Endothelial cell (in vitro differentiated cells): ENCODE data around the gene KHDC4. TPM values are rescaled to one million over a fixed set of nuclear protein-coding genes. Genes with fewer than 3 reads are reported as not detected.

Experiments
- DNase-seq: peaks from one replicate; pipeline ENCODE4 v3.0.0; 2021; ENCODE audit warnings: low spot score
- H3K27ac Mint-ChIP-seq: one replicate; pipeline ENCODE4 v1.8.0; 2021; ENCODE audit warnings: mixed read lengths, inconsistent platforms; ENCODE audit not compliant: unreplicated experiment
- H3K27me3 Mint-ChIP-seq: one replicate; pipeline ENCODE4 v1.8.0; 2021; ENCODE audit warnings: mild to moderate bottlenecking, moderate library complexity, mixed read lengths, inconsistent platforms; ENCODE audit not compliant: unreplicated experiment
- H3K36me3 Mint-ChIP-seq: one replicate; pipeline ENCODE4 v1.8.0; 2021; ENCODE audit warnings: mild to moderate bottlenecking, low read depth, mixed read lengths, inconsistent platforms; ENCODE audit not compliant: unreplicated experiment
- H3K4me1 Mint-ChIP-seq: one replicate; pipeline ENCODE4 v1.8.0; 2021; ENCODE audit warnings: mild to moderate bottlenecking, mixed read lengths, inconsistent platforms; ENCODE audit not compliant: unreplicated experiment
- H3K4me3 Mint-ChIP-seq: one replicate; pipeline ENCODE4 v1.8.0; 2021; ENCODE audit warnings: mild to moderate bottlenecking, mixed read lengths, inconsistent platforms; ENCODE audit not compliant: unreplicated experiment
- H3K9me3 Mint-ChIP-seq: one replicate; pipeline ENCODE4 v1.8.0; 2021; ENCODE audit warnings: mixed read lengths, inconsistent platforms; ENCODE audit not compliant: unreplicated experiment
- CTCF ChIP-seq: fragments of 200-600 bp; sonication (generic); IDR thresholded peaks from one replicate; pipeline ENCODE4 v1.5.0; 2021; ENCODE audit warnings: antibody characterized with exemption; ENCODE audit not compliant: unreplicated experiment
- total RNA-seq: library from RNA; stranded (reverse); fragmentation: NEBNext Ultra II Directional; extraction: Animal tissue kit (Norgen Biotek cat#: 25700); gene quantifications from one replicate; pipeline ENCODE4 v1.2.1, GENCODE V29; 2021; ENCODE audit not compliant: unreplicated experiment

KHDC4 gene
- total RNA-seq, 1 donor from 2014 or later, result 42.6 TPM

- Mint-ChIP-seq H3K4me3 (peak overlapping the region; percentile 78), H3K4me1 (peaks cover 83% of the 10 kb centered on the region), H3K9me3 (no peaks in the 10 kb centered on the region), H3K27me3 (peaks cover 18% of the 10 kb centered on the region), H3K27ac (peak overlapping the region; percentile 99), H3K36me3 (peaks cover 60% of the 10 kb centered on the region)
- TF ChIP-seq CTCF, result no peak
- no peak for DNase-seq
These were observed 34.5 kb upstream of the KHDC4 start for GRCh38 chr1:155968670-155969069.

GRCh38 chr1:155968051-155968400, 33.8 kb upstream of the KHDC4 start:
- Mint-ChIP-seq H3K9me3 (no peaks in the 10 kb centered on the region), H3K27ac (peak overlapping the region; percentile 99), H3K4me1 (peaks cover 77% of the 10 kb centered on the region), H3K27me3 (peaks cover 17% of the 10 kb centered on the region), H3K4me3 (peak overlapping the region; percentile 84), H3K36me3 (peaks cover 56% of the 10 kb centered on the region)
- DNase-seq, result no peak
- no peak for TF ChIP-seq CTCF

- TF ChIP-seq CTCF, result no peak
- H3K4me3 Mint-ChIP-seq, result peak overlapping the region; percentile 84
These were observed 33.3 kb upstream of the KHDC4 start for GRCh38 chr1:155967341-155968050.

GRCh38 chr1:155966750-155967149, 32.5 kb upstream of the KHDC4 start:
- H3K36me3 Mint-ChIP-seq, result peaks cover 62% of the 10 kb centered on the region
- TF ChIP-seq CTCF, result no peak
- H3K27ac Mint-ChIP-seq, result peak overlapping the region; percentile 99
- H3K4me3 Mint-ChIP-seq, result peak overlapping the region; percentile 84
- peaks cover 14% of the 10 kb centered on the region for H3K27me3 Mint-ChIP-seq
- peaks cover 71% of the 10 kb centered on the region for H3K4me1 Mint-ChIP-seq
- DNase-seq, result no peak
- H3K9me3 Mint-ChIP-seq, result no peaks in the 10 kb centered on the region

More at GRCh38 chr1:155967341-155968050, 33.3 kb upstream of the KHDC4 start:
- no peaks in the 10 kb centered on the region for H3K9me3 Mint-ChIP-seq
- peaks cover 56% of the 10 kb centered on the region for H3K36me3 Mint-ChIP-seq
- H3K27ac Mint-ChIP-seq, result peak overlapping the region; percentile 99
- H3K4me1 Mint-ChIP-seq, result peaks cover 77% of the 10 kb centered on the region
- peak; percentile 56 for DNase-seq
- peaks cover 16% of the 10 kb centered on the region for H3K27me3 Mint-ChIP-seq

GRCh38 chr1:155966135-155966534, 31.9 kb upstream of the KHDC4 start:
- H3K9me3 Mint-ChIP-seq, result no peaks in the 10 kb centered on the region
- peaks cover 65% of the 10 kb centered on the region for H3K36me3 Mint-ChIP-seq
- no peak for TF ChIP-seq CTCF
- H3K4me1 Mint-ChIP-seq, result peaks cover 67% of the 10 kb centered on the region
- H3K27me3 Mint-ChIP-seq, result peaks cover 14% of the 10 kb centered on the region
- H3K27ac Mint-ChIP-seq, result peak overlapping the region; percentile 99
- DNase-seq, result no peak
- H3K4me3 Mint-ChIP-seq, result peak overlapping the region; percentile 67
